Measurements from ENCODE around the gene DUOXA2.

DNA sequence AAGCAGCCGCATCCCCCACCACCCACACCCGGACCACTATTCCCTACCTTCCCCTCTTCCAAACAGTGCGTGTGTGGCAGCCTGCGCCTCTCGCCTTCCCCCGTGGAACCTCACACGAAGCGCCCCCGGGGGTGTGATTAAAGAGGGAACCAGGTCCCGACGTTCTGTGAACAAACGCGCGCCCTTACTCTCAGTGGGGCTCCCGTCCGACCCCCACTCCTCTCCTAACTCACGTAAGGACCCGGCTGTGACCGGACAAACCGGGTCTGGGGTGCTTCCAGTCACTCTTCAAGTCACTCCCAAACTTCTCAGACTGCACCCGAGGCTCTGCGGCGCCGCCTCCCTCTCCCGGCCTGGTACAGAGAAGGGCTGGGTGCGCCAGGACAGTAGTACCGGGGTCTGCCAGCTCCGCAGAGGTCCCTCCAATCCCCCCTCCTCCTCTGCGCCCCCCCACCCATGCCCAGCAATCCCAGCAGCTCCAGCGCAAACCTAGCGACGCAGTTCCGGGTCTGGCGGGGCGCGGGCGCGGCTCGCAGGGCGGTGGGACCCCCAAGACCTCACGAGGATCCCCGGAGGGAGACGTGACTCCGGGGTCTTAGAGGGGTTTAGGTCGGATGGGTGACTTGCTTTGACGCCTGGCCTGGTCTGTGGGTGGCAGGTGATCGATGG is 15.0 kb downstream of the DUOXA2 start:
- no peak for TF ChIP-seq POLR2A (IDR thresholded peaks at IDR 0.05; ENCODE audit: low read depth, low read length)
- TF ChIP-seq POU2F2 (IDR thresholded peaks at IDR 0.05; ENCODE audit: low read depth, low read length), result no peak

Data from GM12891 (cell line).